ENCODE data around the gene KLHL17.
A peak's percentile ranks its signal among the peaks of the same experiment; 100 is the strongest.
"Not testable (repeated sequence)": the region's sequence is repeated elsewhere in the genome, so short reads cannot be mapped to it uniquely, and the experiment has no call there.

The KLHL17 gene

GRCh38 chr1:1003618-1004419 is 43.4 kb downstream of the KLHL17 start:
- DNase-seq, result no peak

GRCh38 chr1:1004420-1004779 is 44.0 kb downstream of the KLHL17 start:
- DNase-seq, result no peak

- DNase-seq, result peak; percentile 4
Measured at GRCh38 chr1:1004780-1005697, 44.7 kb downstream of the KLHL17 start.

GRCh38 chr1:1005774-1006304 is 45.5 kb downstream of the KLHL17 start:
- DNase-seq, result no peak

GRCh38 chr1:1006305-1007159 is 46.1 kb downstream of the KLHL17 start:
- no peak for DNase-seq

GRCh38 chr1:1010131-1010530 is 49.7 kb downstream of the KLHL17 start:
- not testable (repeated sequence) for DNase-seq

- no peak for DNase-seq
Measured at GRCh38 chr1:1011396-1011949, 51.1 kb downstream of the KLHL17 start.

- DNase-seq, result not testable (repeated sequence)
Measured at GRCh38 chr1:1012736-1013104, 52.3 kb downstream of the KLHL17 start.

- DNase-seq, result peak; percentile 50
Measured at GRCh38 chr1:1013105-1013921, 52.9 kb downstream of the KLHL17 start, which contains the start of gene ISG15. Gene ISG15, plus strand, starts transcription at chr1:1013497. Its CDS starts 77 bp downstream, at chr1:1013574.

GRCh38 chr1:1013922-1014648 is 53.7 kb downstream of the KLHL17 start:
- DNase-seq, result peak; percentile 2

- no peak for DNase-seq
Measured at GRCh38 chr1:1014799-1015681, 54.7 kb downstream of the KLHL17 start.

All from NCI-H774 (cell line).